H1 (cell line): Measurements from ENCODE around the gene SHISAL1. TPM values are rescaled to one million over a fixed set of nuclear protein-coding genes. Genes with fewer than 3 reads are reported as not detected.

Experiments used
- CTCF ChIA-PET: fragments of 300-600 bp; sonication (Branson Sonifier 250); formaldehyde crosslinking; loops from one replicate; lab custom pipeline; 2021; ENCODE audit not compliant: partially characterized antibody; lab: Charles Lee
- POLR2A ChIA-PET: fragments of 300-600 bp; sonication (Branson Sonifier 250); formaldehyde crosslinking; loops from one replicate; lab custom pipeline; 2021; ENCODE audit warnings: inconsistent platforms; ENCODE audit not compliant: partially characterized antibody; lab: Charles Lee
- DNase-seq, 2 experiments: peaks; one replicate each; pipeline versions ENCODE4 v3.0.0 to v3.0.0-alpha.2; 2010 to 2022; ENCODE audit warnings: low spot score in 2 of 2, low read depth in 1 of 2, mixed read lengths in 1 of 2
- FAIRE-seq: peaks from 2 replicates; lab custom pipeline; 2011; peaks lifted over from hg19 to GRCh38; lab: Jason Lieb, UNC
- H2AFZ ChIP-seq: 2 replicates; pipeline ENCODE4 v1.8.1; 2012; ENCODE audit warnings: low read length, inconsistent platforms
- H2AK5ac ChIP-seq: 2 replicates; pipeline ENCODE4 v1.6.1; 2013; ENCODE audit warnings: low read depth, low read length
- H2BK120ac ChIP-seq: replicated peaks from 2 replicates; pipeline ENCODE3; 2013; ENCODE audit warnings: low read depth, low read length, inconsistent platforms
- H2BK12ac ChIP-seq: 2 replicates; pipeline ENCODE4 v1.6.1; 2013; ENCODE audit warnings: low read depth, low read length
- H2BK15ac ChIP-seq: 2 replicates; pipeline ENCODE4 v1.6.1; 2013; ENCODE audit warnings: low read length
- H2BK20ac ChIP-seq: 2 replicates; pipeline ENCODE4 v1.6.1; 2013; ENCODE audit warnings: low read length
- H2BK5ac ChIP-seq: 2 replicates; pipeline ENCODE4 v1.6.1; 2013; ENCODE audit warnings: low read depth, low read length
- H3K14ac ChIP-seq: 2 replicates; pipeline ENCODE4 v1.6.1; 2013; ENCODE audit warnings: inconsistent platforms; ENCODE audit not compliant: insufficient read length
- H3K18ac ChIP-seq: 2 replicates; pipeline ENCODE4 v1.6.1; 2013; ENCODE audit warnings: low read length; ENCODE audit errors: extremely low read depth
- H3K23ac ChIP-seq: 2 replicates; pipeline ENCODE4 v1.6.1; 2013; ENCODE audit warnings: inconsistent platforms; ENCODE audit not compliant: insufficient read length
- H3K23me2 ChIP-seq: 2 replicates; pipeline ENCODE4 v1.6.1; 2013; ENCODE audit warnings: low read depth, low read length
- H3K27ac ChIP-seq: 2 replicates; pipeline ENCODE4 v1.6.1; 2011; ENCODE audit warnings: low read depth, low read length, inconsistent platforms
- H3K27me3 ChIP-seq, 4 experiments: replicated peaks in 1 of 4; 1 replicate in 1 of 4; 2 replicates in 3 of 4; pipeline versions ENCODE4 v1.6.1 to v1.8.1; 2011 to 2013; ENCODE audit warnings: low read length in 3 of 4, mild to moderate bottlenecking in 3 of 4, inconsistent platforms in 2 of 4, mixed read lengths in 2 of 4, moderate library complexity in 1 of 4; ENCODE audit not compliant: control insufficient read depth in 3 of 4, insufficient read depth in 3 of 4; ENCODE audit errors: extremely low read depth in 1 of 4
- H3K36me3 ChIP-seq, 4 experiments: 2 replicates each; pipeline versions ENCODE4 v1.6.1 to v1.8.1; 2011 to 2013; ENCODE audit warnings: mild to moderate bottlenecking in 4 of 4, low read length in 3 of 4, moderate library complexity in 2 of 4, control low read depth in 1 of 4, inconsistent platforms in 1 of 4; ENCODE audit not compliant: insufficient read depth in 4 of 4, control insufficient read depth in 2 of 4
- H3K4ac ChIP-seq: replicated peaks from 2 replicates; pipeline ENCODE3; 2013; ENCODE audit warnings: low read length, low read depth, mixed read lengths, inconsistent platforms; ENCODE audit not compliant: insufficient read length
- H3K4me1 ChIP-seq, 4 experiments: replicated peaks in 1 of 4; 1 replicate in 1 of 4; 2 replicates in 3 of 4; pipeline versions ENCODE4 v1.6.1 to v1.8.1; 2011 to 2013; ENCODE audit warnings: low read length in 3 of 4, inconsistent platforms in 2 of 4, mixed read lengths in 1 of 4; ENCODE audit not compliant: insufficient read depth in 4 of 4, control insufficient read depth in 3 of 4
- H3K4me2 ChIP-seq, 2 experiments: 2 replicates each; pipeline versions ENCODE4 v1.6.1 to v1.8.1; 2011 to 2013; ENCODE audit warnings: low read depth in 2 of 2, low read length in 2 of 2, control low read depth in 1 of 2, inconsistent platforms in 1 of 2, mild to moderate bottlenecking in 1 of 2; ENCODE audit not compliant: insufficient read depth in 1 of 2
- H3K4me3 ChIP-seq, 4 experiments: fragments of 200-600, 300-600 bp in 1 of 4; sonication (generic), shearing (Covaris generic), sonication (Bioruptor Twin) in 1 of 4; 2 replicates each; pipeline versions ENCODE4 v1.5.1 to v1.8.1; 2011 to 2016; ENCODE audit warnings: low read length in 4 of 4, low read depth in 3 of 4, control low read depth in 2 of 4, inconsistent platforms in 2 of 4, mild to moderate bottlenecking in 2 of 4, mixed read lengths in 1 of 4, moderate library complexity in 1 of 4; ENCODE audit not compliant: insufficient read depth in 2 of 4; ENCODE audit errors: extremely low read depth in 1 of 4
- H3K56ac ChIP-seq: replicated peaks from 2 replicates; pipeline ENCODE3; 2013; ENCODE audit warnings: low read depth, mild to moderate bottlenecking, mixed read lengths, low read length, inconsistent platforms; ENCODE audit not compliant: insufficient read length
- H3K79me1 ChIP-seq: 2 replicates; pipeline ENCODE4 v1.6.1; 2013; ENCODE audit warnings: low read depth, low read length, control low read depth
- H3K79me2 ChIP-seq, 2 experiments: 2 replicates each; pipeline versions ENCODE4 v1.6.1 to v1.8.1; 2012 to 2013; ENCODE audit warnings: low read length in 2 of 2, mild to moderate bottlenecking in 2 of 2, inconsistent platforms in 1 of 2; ENCODE audit not compliant: insufficient read depth in 2 of 2, control insufficient read depth in 1 of 2
- H3K9ac ChIP-seq, 4 experiments: replicated peaks in 1 of 4; 1 replicate in 1 of 4; 2 replicates in 3 of 4; pipeline versions ENCODE4 v1.6.1 to v1.8.1; 2011 to 2013; ENCODE audit warnings: low read depth in 3 of 4, low read length in 3 of 4, control low read depth in 2 of 4, mild to moderate bottlenecking in 2 of 4, moderate library complexity in 2 of 4, inconsistent platforms in 1 of 4; ENCODE audit errors: extremely low read depth in 1 of 4
- H3K9me3 ChIP-seq, 2 experiments: 2 replicates each; pipeline versions ENCODE4 v1.6.1 to v1.8.1; 2012 to 2013; ENCODE audit warnings: mild to moderate bottlenecking in 2 of 2, moderate library complexity in 2 of 2, control low read depth in 1 of 2, inconsistent platforms in 1 of 2, low read depth in 1 of 2, low read length in 1 of 2, mixed read lengths in 1 of 2; ENCODE audit not compliant: insufficient read depth in 2 of 2
- H4K20me1 ChIP-seq, 2 experiments: replicated peaks in 1 of 2; 2 replicates each; pipeline versions ENCODE3 to v1.8.1; 2011 to 2013; ENCODE audit warnings: inconsistent platforms in 2 of 2, low read length in 2 of 2, mild to moderate bottlenecking in 1 of 2; ENCODE audit not compliant: insufficient read depth in 2 of 2, control insufficient read depth in 1 of 2
- H4K5ac ChIP-seq: 2 replicates; pipeline ENCODE4 v1.6.1; 2013; ENCODE audit warnings: low read length, low read depth, mixed read lengths, inconsistent platforms; ENCODE audit not compliant: insufficient read length
- H4K8ac ChIP-seq: 2 replicates; pipeline ENCODE4 v1.8.0; 2013; ENCODE audit warnings: mild to moderate bottlenecking, moderate library complexity, low read length, inconsistent platforms; ENCODE audit not compliant: insufficient read depth; ENCODE audit errors: extremely low read depth
- H4K91ac ChIP-seq: replicated peaks from 2 replicates; pipeline ENCODE3; 2013; ENCODE audit warnings: low read length, mixed read lengths, inconsistent platforms; ENCODE audit not compliant: insufficient read length
- ATF2 ChIP-seq: IDR thresholded peaks from 2 replicates; pipeline ENCODE4 v1.6.1; 2012; ENCODE audit warnings: low read length, inconsistent platforms
- BCL11A ChIP-seq, 2 experiments: IDR thresholded peaks; one replicate each; pipeline ENCODE4 v1.6.1; 2011; ENCODE audit warnings: low read depth in 2 of 2, low read length in 2 of 2, mild to moderate bottlenecking in 2 of 2
- CEBPB ChIP-seq: IDR thresholded peaks from 2 replicates; pipeline ENCODE4 v1.6.1; 2012; ENCODE audit warnings: low read depth, low read length
- EGR1 ChIP-seq: IDR thresholded peaks from 2 replicates; pipeline ENCODE4 v1.6.1; 2011; ENCODE audit warnings: low read depth, low read length, borderline replicate concordance
- FOSL1 ChIP-seq: IDR thresholded peaks from 2 replicates; pipeline ENCODE4 v1.6.1; 2011; ENCODE audit warnings: mild to moderate bottlenecking, low read depth, low read length, moderate library complexity; ENCODE audit not compliant: insufficient read depth
- JUND ChIP-seq: IDR thresholded peaks from 2 replicates; pipeline ENCODE4 v1.6.1; 2011; ENCODE audit warnings: mild to moderate bottlenecking, improper control_type of control experiment, low read length
- POU5F1 ChIP-seq: IDR thresholded peaks from 2 replicates; pipeline ENCODE4 v1.6.1; 2011; ENCODE audit warnings: low read depth, mild to moderate bottlenecking, low read length, moderate library complexity
- SAP30 ChIP-seq: fragments of 300-600 bp; sonication (generic); IDR thresholded peaks from 2 replicates; pipeline ENCODE4 v1.7.1; 2012; ENCODE audit warnings: low read length, moderate library complexity, mild to moderate bottlenecking, inconsistent platforms; ENCODE audit not compliant: insufficient read depth, insufficient replicate concordance
- TAF1 ChIP-seq: IDR thresholded peaks from 2 replicates; pipeline ENCODE4 v1.6.1; 2011; ENCODE audit warnings: mild to moderate bottlenecking, low read depth, low read length
- TBP ChIP-seq: IDR thresholded peaks from 2 replicates; pipeline ENCODE4 v1.6.1; 2011; ENCODE audit warnings: low read depth, low read length, improper control_type of control experiment
- WGBS, 2 experiments: shearing (Covaris generic) in 1 of 2; methylation state at CpG; one replicate each; pipeline versions ENCODE4 v1.1.6 to v1.1.7; 2013 to 2015; ENCODE audit warnings: low lambda C conversion rate in 2 of 2, mixed read lengths in 2 of 2, inconsistent platforms in 1 of 2, low coverage in 1 of 2, missing lambda C conversion rate in 1 of 2; ENCODE audit not compliant: insufficient replicate concordance in 2 of 2, insufficient coverage in 1 of 2, insufficient read length in 1 of 2; ENCODE audit errors: extremely low coverage in 1 of 2, missing lambda C conversion rate in 1 of 2; 5-methylcytosine and 5-hydroxymethylcytosine counted together
- polyA plus RNA-seq, 7 experiments: library from polyadenylated mRNA; depleted of rRNA in 3 of 7; stranded (reverse) in 5 of 7; unstranded in 2 of 7; fragments of >200 nt in 5 of 7; fragments of 200-250 nt in 2 of 7; gene quantifications; 1 replicate in 5 of 7; 2 replicates in 1 of 7; 4 replicates in 1 of 7; pipeline versions ENCODE4 v1.2.1 to v1.2.3, GENCODE V29; 2011 to 2013; ENCODE audit warnings: missing spikeins in 2 of 7, mixed read lengths in 2 of 7
- total RNA-seq: library from RNA; stranded (reverse); fragmentation: NEBNext Ultra II Directional; extraction: Animal tissue kit (Norgen Biotek cat#: 25700); gene quantifications from 2 replicates; pipeline ENCODE4 v1.2.1, GENCODE V29; 2021
- TF ChIP-seq, protein P1 (sequence below): IDR thresholded peaks from 2 replicates; pipeline ENCODE4 v1.6.1; 2012; ENCODE audit warnings: inconsistent platforms

The SHISAL1 gene
- total and polyA plus RNA-seq, 2 of the 8 experiments (the other 6 are each of a cell fraction or from before 2014, with no cell fraction given), result 3.7 to 5.8 TPM

- H3K56ac ChIP-seq, result no peak overlapping the region
- H3K4ac ChIP-seq, result no peak overlapping the region
- no peak overlapping the region for H3K18ac ChIP-seq
- H3K79me1 ChIP-seq, result no peaks in the 10 kb centered on the region
- WGBS, 2 experiments, result 92% methylated on average over 21 of the region's 21 CpGs; no CpG with 5 or more reads in 1 of the 2 experiments
- no peak overlapping the region for H2BK15ac ChIP-seq
- no peak overlapping the region for H3K23ac ChIP-seq
- peaks cover 3 to 7% of the 10 kb centered on the region in 2 experiments; a peak in 1 of 4 replicates for H3K9me3 ChIP-seq
- no peak overlapping the region for H3K4me2 ChIP-seq
- no peak overlapping the region for H4K5ac ChIP-seq
- POLR2A ChIA-PET, result no interaction called here
- no peaks in the 10 kb centered on the region for H3K79me2 ChIP-seq
- H3K36me3 ChIP-seq, result no peaks in the 10 kb centered on the region
- DNase-seq (peak in 1 of 2 experiments; percentile 43), FAIRE-seq (no peak)
- CTCF ChIA-PET, result interaction anchor here (0.6 to 1.4 kb wide), 5 partner anchors 22 to 226 kb away, joined by 3 to 4 read pairs (median 3); no protein-coding TSS in a partner anchor
- no peaks in the 10 kb centered on the region for H4K20me1 ChIP-seq
- H4K8ac ChIP-seq, result no peak overlapping the region
- H3K27ac ChIP-seq, result no peak overlapping the region
- no peaks in the 10 kb centered on the region for H3K4me1 ChIP-seq
- H3K23me2 ChIP-seq, result no peaks in the 10 kb centered on the region
- no peak overlapping the region for H3K4me3 ChIP-seq
- H2AFZ ChIP-seq, result no peak overlapping the region
- H2BK12ac ChIP-seq, result no peak overlapping the region
- H4K91ac ChIP-seq, result no peak overlapping the region
- no peak overlapping the region for H3K14ac ChIP-seq
- no peak overlapping the region for H2AK5ac ChIP-seq
- H2BK120ac ChIP-seq, result no peak overlapping the region
- H2BK5ac ChIP-seq, result no peak overlapping the region
- H3K9ac ChIP-seq, result no peak overlapping the region
- no peak overlapping the region for H2BK20ac ChIP-seq
- H3K27me3 ChIP-seq, result no peaks in the 10 kb centered on the region
- no peak for TF ChIP-seq TAF1
- TF ChIP-seq, protein P1, sequence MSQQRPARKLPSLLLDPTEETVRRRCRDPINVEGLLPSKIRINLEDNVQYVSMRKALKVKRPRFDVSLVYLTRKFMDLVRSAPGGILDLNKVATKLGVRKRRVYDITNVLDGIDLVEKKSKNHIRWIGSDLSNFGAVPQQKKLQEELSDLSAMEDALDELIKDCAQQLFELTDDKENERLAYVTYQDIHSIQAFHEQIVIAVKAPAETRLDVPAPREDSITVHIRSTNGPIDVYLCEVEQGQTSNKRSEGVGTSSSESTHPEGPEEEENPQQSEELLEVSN, result no peak
- TF ChIP-seq TBP, result no peak
- no peak for TF ChIP-seq POU5F1
- TF ChIP-seq BCL11A (IDR thresholded peaks at IDR 0.05; ENCODE audit: low read depth in 2 of 2, low read length in 2 of 2), result no peak
- TF ChIP-seq CEBPB, result no peak
- no peak for TF ChIP-seq EGR1
- no peak for TF ChIP-seq JUND
- no peak for TF ChIP-seq FOSL1
- no peak for TF ChIP-seq ATF2
- no peak for TF ChIP-seq SAP30
Observed at GRCh38 chr22:44219101-44219870, 93.5 kb downstream of the SHISAL1 start.
